OCI-LY1 (cell line): Measurements from ENCODE around the gene CLCA2.

ENCODE experiments used
- H2AFZ ChIP-seq: fragments of 200-600 bp; sonication (generic), shearing (Covaris generic); 2 replicates; pipeline ENCODE4 v1.6.0; 2014; ENCODE audit warnings: antibody characterized with exemption, mild to moderate bottlenecking, low read length
- H3F3A ChIP-seq: fragments of 200-600 bp; sonication (generic), shearing (Covaris generic); 2 replicates; pipeline ENCODE4 v1.6.0; 2014; ENCODE audit warnings: mild to moderate bottlenecking, antibody characterized with exemption, low read length, moderate library complexity; ENCODE audit not compliant: insufficient read depth
- H3K27ac ChIP-seq: fragments of 200-600 bp; sonication (generic); 2 replicates; pipeline ENCODE4 v1.5.1; 2014; ENCODE audit warnings: low read length, mixed run types, mild to moderate bottlenecking, low read depth; ENCODE audit not compliant: poor library complexity, severe bottlenecking
- H3K27me3 ChIP-seq: fragments of 200-600 bp; sonication (generic); 2 replicates; pipeline ENCODE4 v1.6.0; 2014; ENCODE audit warnings: antibody characterized with exemption, mild to moderate bottlenecking, low read length, moderate library complexity; ENCODE audit not compliant: insufficient read depth
- H3K36me3 ChIP-seq: fragments of 200-600 bp; sonication (generic); 2 replicates; pipeline ENCODE4 v1.6.1; 2014; ENCODE audit warnings: mild to moderate bottlenecking, antibody characterized with exemption, low read length, moderate library complexity, mixed read lengths; ENCODE audit not compliant: insufficient read depth
- H3K4me1 ChIP-seq: fragments of 200-600 bp; sonication (generic); 2 replicates; pipeline ENCODE4 v1.5.1; 2014; ENCODE audit warnings: mild to moderate bottlenecking, low read length, moderate library complexity; ENCODE audit not compliant: insufficient read depth, severe bottlenecking
- H3K4me2 ChIP-seq: fragments of 200-600 bp; sonication (generic), shearing (Covaris generic); 2 replicates; pipeline ENCODE4 v1.6.1; 2014; ENCODE audit warnings: low read length
- H3K4me3 ChIP-seq: fragments of 200-600 bp; sonication (generic); 2 replicates; pipeline ENCODE4 v1.5.1; 2014; ENCODE audit warnings: low read length, low read depth, mild to moderate bottlenecking, mixed read lengths; ENCODE audit not compliant: poor library complexity, severe bottlenecking
- H3K79me2 ChIP-seq: fragments of 200-600 bp; shearing (Covaris generic); 2 replicates; pipeline ENCODE4 v1.6.1; 2016; ENCODE audit warnings: mixed run types, low read length, mixed read lengths; ENCODE audit not compliant: insufficient read depth
- H3K9ac ChIP-seq: fragments of 200-600 bp; sonication (generic), shearing (Covaris generic); 2 replicates; pipeline ENCODE4 v1.6.1; 2014; ENCODE audit warnings: mild to moderate bottlenecking, low read length, mixed read lengths
- H3K9me2 ChIP-seq: fragments of 200-600 bp; sonication (generic), shearing (Covaris generic); 2 replicates; pipeline ENCODE4 v1.6.1; 2014; ENCODE audit warnings: low read depth, mild to moderate bottlenecking, low read length, mixed read lengths
- H3K9me3 ChIP-seq: fragments of 200-600 bp; shearing (Covaris generic); 2 replicates; pipeline ENCODE4 v1.6.1; 2014; ENCODE audit warnings: low read length, mixed read lengths
- H4K20me1 ChIP-seq: fragments of 200-600 bp; sonication (generic), shearing (Covaris generic); 2 replicates; pipeline ENCODE4 v1.6.0; 2016; ENCODE audit warnings: mild to moderate bottlenecking, low read length; ENCODE audit not compliant: insufficient read depth
- EZH2 ChIP-seq: fragments of 200-600 bp; sonication (generic), shearing (Covaris generic); IDR thresholded peaks from 2 replicates; pipeline ENCODE4 v1.8.0; 2017; ENCODE audit warnings: borderline replicate concordance, mixed run types, mild to moderate bottlenecking, antibody characterized with exemption, low read length, moderate library complexity, mixed read lengths
- TF ChIP-seq, protein P1 (sequence below): fragments of 200-600 bp; sonication (generic), shearing (Covaris generic); IDR thresholded peaks from 2 replicates; pipeline ENCODE4 v1.5.1; 2017; ENCODE audit warnings: mild to moderate bottlenecking, antibody characterized with exemption, low read length, moderate library complexity, mixed read lengths

Gene CLCA2

DNA sequence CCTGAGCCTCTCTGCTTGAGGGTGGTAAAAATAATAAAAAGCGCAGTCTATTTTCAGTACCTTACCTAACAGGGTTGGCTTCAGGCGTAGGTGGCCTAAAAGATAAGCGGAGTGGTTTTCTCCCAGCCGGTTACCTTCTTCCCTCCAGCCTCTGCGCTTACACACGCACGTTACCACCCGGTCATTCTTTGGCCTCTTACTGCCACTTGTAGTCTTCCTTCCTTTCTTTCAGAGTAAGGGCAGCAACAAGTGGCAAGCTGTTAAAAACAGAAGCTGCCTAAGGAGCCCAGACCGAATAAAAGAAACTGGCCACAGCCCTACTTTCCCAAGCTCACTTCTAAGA, 80.1 kb downstream of the CLCA2 start:
- Histone ChIP-seq H3K9me2 (no peaks in the 10 kb centered on the region), H3K4me2 (no peak overlapping the region), H3K9me3 (no peaks in the 10 kb centered on the region), H3K27ac (no peak overlapping the region), H3K79me2 (no peaks in the 10 kb centered on the region), H2AFZ (no peak overlapping the region), H3K27me3 (no peaks in the 10 kb centered on the region), H4K20me1 (no peaks in the 10 kb centered on the region), H3K4me3 (no peak overlapping the region), H3K36me3 (no peaks in the 10 kb centered on the region), H3K9ac (no peak overlapping the region), H3F3A (no peaks in the 10 kb centered on the region), H3K4me1 (no peaks in the 10 kb centered on the region)
- TF ChIP-seq, protein P1, sequence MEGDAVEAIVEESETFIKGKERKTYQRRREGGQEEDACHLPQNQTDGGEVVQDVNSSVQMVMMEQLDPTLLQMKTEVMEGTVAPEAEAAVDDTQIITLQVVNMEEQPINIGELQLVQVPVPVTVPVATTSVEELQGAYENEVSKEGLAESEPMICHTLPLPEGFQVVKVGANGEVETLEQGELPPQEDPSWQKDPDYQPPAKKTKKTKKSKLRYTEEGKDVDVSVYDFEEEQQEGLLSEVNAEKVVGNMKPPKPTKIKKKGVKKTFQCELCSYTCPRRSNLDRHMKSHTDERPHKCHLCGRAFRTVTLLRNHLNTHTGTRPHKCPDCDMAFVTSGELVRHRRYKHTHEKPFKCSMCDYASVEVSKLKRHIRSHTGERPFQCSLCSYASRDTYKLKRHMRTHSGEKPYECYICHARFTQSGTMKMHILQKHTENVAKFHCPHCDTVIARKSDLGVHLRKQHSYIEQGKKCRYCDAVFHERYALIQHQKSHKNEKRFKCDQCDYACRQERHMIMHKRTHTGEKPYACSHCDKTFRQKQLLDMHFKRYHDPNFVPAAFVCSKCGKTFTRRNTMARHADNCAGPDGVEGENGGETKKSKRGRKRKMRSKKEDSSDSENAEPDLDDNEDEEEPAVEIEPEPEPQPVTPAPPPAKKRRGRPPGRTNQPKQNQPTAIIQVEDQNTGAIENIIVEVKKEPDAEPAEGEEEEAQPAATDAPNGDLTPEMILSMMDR, result no peak
- TF ChIP-seq EZH2, result no peak

- Histone ChIP-seq H3K4me1 (no peaks in the 10 kb centered on the region), H3K79me2 (no peaks in the 10 kb centered on the region), H3K36me3 (no peaks in the 10 kb centered on the region), H3K4me3 (no peak overlapping the region), H3K4me2 (no peak overlapping the region), H3K9me3 (no peaks in the 10 kb centered on the region), H4K20me1 (no peaks in the 10 kb centered on the region), H3K9me2 (no peaks in the 10 kb centered on the region), H3K9ac (no peak overlapping the region), H3F3A (no peaks in the 10 kb centered on the region), H3K27ac (no peak overlapping the region), H2AFZ (no peak overlapping the region), H3K27me3 (no peaks in the 10 kb centered on the region)
- TF ChIP-seq, protein P1, result no peak
Measured at GRCh38 chr1:86504895-86505563, 81.1 kb downstream of the CLCA2 start.

DNA sequence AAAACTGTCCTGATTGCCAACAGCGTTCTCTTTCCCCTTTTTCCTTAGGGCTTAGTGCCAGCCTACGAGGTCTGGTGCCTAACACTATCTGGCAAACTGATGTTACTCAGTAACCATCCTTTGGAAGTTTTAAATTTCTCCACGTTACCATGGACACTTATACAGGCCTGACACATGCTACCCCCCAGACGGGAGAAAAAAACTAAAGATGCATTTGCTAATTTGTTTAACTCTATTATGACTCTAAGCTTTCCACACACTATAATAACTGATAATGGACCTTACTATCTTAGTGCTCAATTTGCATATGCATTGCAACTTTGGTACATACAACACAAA, 81.6 kb downstream of the CLCA2 start:
- H3K27ac ChIP-seq, result no peak overlapping the region
- no peaks in the 10 kb centered on the region for H3F3A ChIP-seq
- no peaks in the 10 kb centered on the region for H3K36me3 ChIP-seq
- H3K4me3 ChIP-seq, result no peak overlapping the region
- no peaks in the 10 kb centered on the region for H3K9me3 ChIP-seq
- H3K79me2 ChIP-seq, result no peaks in the 10 kb centered on the region
- no peak overlapping the region for H3K9ac ChIP-seq
- no peak overlapping the region for H2AFZ ChIP-seq
- no peak for TF ChIP-seq EZH2
- TF ChIP-seq, protein P1, result no peak
- H3K27me3 ChIP-seq, result no peaks in the 10 kb centered on the region
- H4K20me1 ChIP-seq, result no peaks in the 10 kb centered on the region
- no peaks in the 10 kb centered on the region for H3K4me1 ChIP-seq
- no peak overlapping the region for H3K4me2 ChIP-seq
- no peaks in the 10 kb centered on the region for H3K9me2 ChIP-seq
